Activated T-helper 2 cell treated with anti-CD3 and anti-CD28 coated beads, Interferon-gamma antibody, Interleukin-2, Interleukin-4, amounts not matched to agents 10 μg/mL and 5 μg/mL and 100 μg/mL, durations not matched to agents 14 hours and 24 hours and 36 hours (primary cell): ENCODE measurements around the gene CFAP74. TPM values are rescaled to one million over a fixed set of nuclear protein-coding genes. Genes with fewer than 3 reads are reported as not detected.

ENCODE experiments used
- DNase-seq: peaks from one replicate; pipeline ENCODE4 v3.0.0; 2021; ENCODE audit warnings: low spot score
- H3K27ac Mint-ChIP-seq: one replicate; pipeline ENCODE4 v1.8.0; 2021; ENCODE audit warnings: mixed read lengths
- H3K27me3 Mint-ChIP-seq: one replicate; pipeline ENCODE4 v1.8.0; 2021; ENCODE audit warnings: low read depth, mixed read lengths
- H3K36me3 Mint-ChIP-seq: one replicate; pipeline ENCODE4 v1.8.0; 2021; ENCODE audit warnings: low read depth, mixed read lengths
- H3K4me1 Mint-ChIP-seq: one replicate; pipeline ENCODE4 v1.8.0; 2021; ENCODE audit warnings: low read depth, mixed read lengths
- H3K4me3 Mint-ChIP-seq: one replicate; pipeline ENCODE4 v1.8.0; 2021; ENCODE audit warnings: low read depth, mild to moderate bottlenecking, moderate library complexity, mixed read lengths
- H3K9me3 Mint-ChIP-seq: one replicate; pipeline ENCODE4 v1.8.0; 2021; ENCODE audit warnings: mixed read lengths
- intact Hi-C: fragments of 100-400 bp; cut with micrococcal nuclease; formaldehyde crosslinking; loops from one replicate; pipeline ENCODE4 v1.15.1; 2023
- total RNA-seq: library from RNA; stranded (reverse); gene quantifications from 2 replicates; pipeline ENCODE4 v1.2.3, GENCODE V29; 2022

Gene CFAP74
- total RNA-seq: not detected in 2 replicates

GRCh38 chr1:2003541-2004131 lies at the start of gene CFAP74:
TSS of gene CFAP74 (minus strand) at chr1:2003786. CDS start at chr1:1990956, 12,830 bp downstream.
- Mint-ChIP-seq H3K36me3 (no peaks in the 10 kb centered on the region), H3K27me3 (peaks cover 36% of the 10 kb centered on the region), H3K9me3 (no peaks in the 10 kb centered on the region), H3K27ac (no peak within 1 kb of the TSS), H3K4me1 (no peaks in the 10 kb centered on the region), H3K4me3 (no peak within 1 kb of the TSS)
- no peak for DNase-seq
- intact Hi-C loops: no loop called here

GRCh38 chr1:2053217-2053616 lies 49.6 kb upstream of the CFAP74 start:
- Mint-ChIP-seq H3K4me1 (peaks cover 6% of the 10 kb centered on the region), H3K27ac (no peak overlapping the region), H3K36me3 (no peaks in the 10 kb centered on the region), H3K4me3 (no peak overlapping the region), H3K9me3 (no peaks in the 10 kb centered on the region), H3K27me3 (peaks cover 19% of the 10 kb centered on the region)
- intact Hi-C loops: no loop called here
- no peak for DNase-seq

- no peak for DNase-seq
- H3K36me3 Mint-ChIP-seq: no peaks in the 10 kb centered on the region
- no peak overlapping the region for H3K27ac Mint-ChIP-seq
- H3K4me3 Mint-ChIP-seq: no peak overlapping the region
- intact Hi-C loops: no loop called here
- peaks cover 21% of the 10 kb centered on the region for H3K27me3 Mint-ChIP-seq
- H3K4me1 Mint-ChIP-seq: peaks cover 6% of the 10 kb centered on the region
- no peaks in the 10 kb centered on the region for H3K9me3 Mint-ChIP-seq
Observed at GRCh38 chr1:2052756-2053155, 49.2 kb upstream of the CFAP74 start.

- H3K4me3 Mint-ChIP-seq: peak overlapping the region; percentile 41
- H3K9me3 Mint-ChIP-seq: no peaks in the 10 kb centered on the region
- no peak for DNase-seq
- intact Hi-C loops: no loop called here
- no peaks in the 10 kb centered on the region for H3K36me3 Mint-ChIP-seq
- H3K27me3 Mint-ChIP-seq: peaks cover 21% of the 10 kb centered on the region
- H3K4me1 Mint-ChIP-seq: peaks cover 6% of the 10 kb centered on the region
- no peak overlapping the region for H3K27ac Mint-ChIP-seq
Observed at GRCh38 chr1:2052054-2052679, 48.6 kb upstream of the CFAP74 start.

GRCh38 chr1:2050793-2051682 lies 47.5 kb upstream of the CFAP74 start:
- no peak for DNase-seq
- no peak overlapping the region for H3K27ac Mint-ChIP-seq
- peaks cover 6% of the 10 kb centered on the region for H3K4me1 Mint-ChIP-seq
- intact Hi-C loops: no loop called here
- H3K27me3 Mint-ChIP-seq: peaks cover 23% of the 10 kb centered on the region
- peak overlapping the region; percentile 42 for H3K4me3 Mint-ChIP-seq
- no peaks in the 10 kb centered on the region for H3K36me3 Mint-ChIP-seq
- no peaks in the 10 kb centered on the region for H3K9me3 Mint-ChIP-seq

- no peak for DNase-seq
- Mint-ChIP-seq H3K27ac (no peak overlapping the region), H3K36me3 (no peaks in the 10 kb centered on the region), H3K27me3 (peaks cover 28% of the 10 kb centered on the region), H3K4me3 (no peak overlapping the region), H3K4me1 (peaks cover 7% of the 10 kb centered on the region), H3K9me3 (no peaks in the 10 kb centered on the region)
- intact Hi-C loops: no loop called here
Observed at GRCh38 chr1:2050461-2050792, 46.8 kb upstream of the CFAP74 start.

- H3K9me3 Mint-ChIP-seq: no peaks in the 10 kb centered on the region
- intact Hi-C loops: loop anchor here (5.0 kb wide), 1 partner anchor 108 kb away; no protein-coding TSS in a partner anchor
- peaks cover 10% of the 10 kb centered on the region for H3K4me1 Mint-ChIP-seq
Observed at GRCh38 chr1:2049718-2050431, 46.3 kb upstream of the CFAP74 start, which contains the start of gene PRKCZ. TSS of gene PRKCZ (plus strand) at chr1:2050411. CDS start at chr1:2050631, 220 bp downstream.

GRCh38 chr1:2049225-2049717 lies 45.7 kb upstream of the CFAP74 start:
- Mint-ChIP-seq H3K4me3 (peak overlapping the region; percentile 77), H3K9me3 (no peaks in the 10 kb centered on the region), H3K36me3 (no peaks in the 10 kb centered on the region), H3K4me1 (peaks cover 10% of the 10 kb centered on the region), H3K27me3 (peaks cover 29% of the 10 kb centered on the region), H3K27ac (no peak overlapping the region)
- intact Hi-C loops: loop anchor here (5.0 kb wide), 1 partner anchor 107 kb away; no protein-coding TSS in a partner anchor
- DNase-seq: no peak

More at GRCh38 chr1:2049718-2050431, 46.3 kb upstream of the CFAP74 start, which contains the start of gene PRKCZ:
- Mint-ChIP-seq H3K4me3 (peak within 1 kb of the TSS; percentile 77), H3K27ac (no peak within 1 kb of the TSS), H3K27me3 (peaks cover 29% of the 10 kb centered on the region), H3K36me3 (no peaks in the 10 kb centered on the region)
- DNase-seq: peak; percentile 72

GRCh38 chr1:2047749-2048729 lies 44.5 kb upstream of the CFAP74 start:
- intact Hi-C loops: loop anchor here (5.0 kb wide), 1 partner anchor 106 kb away; no protein-coding TSS in a partner anchor
- H3K4me1 Mint-ChIP-seq: peaks cover 10% of the 10 kb centered on the region
- peaks cover 33% of the 10 kb centered on the region for H3K27me3 Mint-ChIP-seq

GRCh38 chr1:2046953-2047748 lies 43.6 kb upstream of the CFAP74 start:
- no peak for DNase-seq
- intact Hi-C loops: loop anchor here (5.0 kb wide), 1 partner anchor 105 kb away; no protein-coding TSS in a partner anchor
- no peak overlapping the region for H3K4me3 Mint-ChIP-seq
- no peaks in the 10 kb centered on the region for H3K9me3 Mint-ChIP-seq
- no peak overlapping the region for H3K27ac Mint-ChIP-seq
- H3K36me3 Mint-ChIP-seq: no peaks in the 10 kb centered on the region
- H3K4me1 Mint-ChIP-seq: peaks cover 10% of the 10 kb centered on the region
- H3K27me3 Mint-ChIP-seq: peaks cover 29% of the 10 kb centered on the region

More at GRCh38 chr1:2047749-2048729, 44.5 kb upstream of the CFAP74 start:
- Mint-ChIP-seq H3K9me3 (no peaks in the 10 kb centered on the region), H3K36me3 (no peaks in the 10 kb centered on the region), H3K4me3 (peak overlapping the region; percentile 58), H3K27ac (no peak overlapping the region)
- no peak for DNase-seq
